GM12892 (cell line): ENCODE measurements around the gene RNF40.

Experiments
- POLR2A ChIP-seq: IDR thresholded peaks from 2 replicates; pipeline ENCODE4 v1.6.1; 2011; ENCODE audit warnings: low read depth, low read length, control low read depth
- POLR2AphosphoS5 ChIP-seq: IDR thresholded peaks from 2 replicates; pipeline ENCODE4 v1.6.1; 2011; ENCODE audit warnings: low read depth, low read length, control low read depth

DNA sequence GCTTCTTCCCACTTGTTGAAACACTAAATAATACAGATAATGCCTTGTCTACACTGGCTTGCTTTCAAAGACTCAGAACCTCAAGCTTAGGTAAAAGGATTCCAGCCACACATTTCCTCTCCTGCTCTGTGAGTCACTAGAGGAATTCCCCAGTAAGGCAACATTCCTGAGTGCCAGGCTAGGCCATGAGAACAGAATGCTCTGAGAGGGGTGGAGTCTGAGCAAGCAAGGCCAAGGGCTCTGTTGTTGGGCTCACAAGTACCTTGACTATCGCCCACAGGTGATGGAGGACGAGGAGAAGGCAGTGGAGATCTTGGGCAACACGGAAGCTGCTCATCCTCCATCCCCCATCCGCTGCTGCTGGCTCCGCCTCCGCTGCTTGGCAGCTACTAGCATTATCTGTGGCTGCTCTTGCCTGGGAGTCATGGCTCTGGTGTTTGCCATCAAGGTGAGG lies 20.6 kb upstream of the RNF40 start:
- TF ChIP-seq POLR2A = no peak
- no peak for TF ChIP-seq POLR2AphosphoS5
